Fibroblast of skin of abdomen (primary cell): Measurements from ENCODE around the gene TMOD3.
A peak's percentile ranks its signal among the peaks of the same experiment; 100 is the strongest.

ENCODE experiments used
- DNase-seq: peaks from one replicate; pipeline ENCODE4 v3.0.0-alpha.2; 2013

Gene TMOD3

GRCh38 chr15:51908316-51908715, 78.9 kb downstream of the TMOD3 start:
- no peak for DNase-seq

DNA sequence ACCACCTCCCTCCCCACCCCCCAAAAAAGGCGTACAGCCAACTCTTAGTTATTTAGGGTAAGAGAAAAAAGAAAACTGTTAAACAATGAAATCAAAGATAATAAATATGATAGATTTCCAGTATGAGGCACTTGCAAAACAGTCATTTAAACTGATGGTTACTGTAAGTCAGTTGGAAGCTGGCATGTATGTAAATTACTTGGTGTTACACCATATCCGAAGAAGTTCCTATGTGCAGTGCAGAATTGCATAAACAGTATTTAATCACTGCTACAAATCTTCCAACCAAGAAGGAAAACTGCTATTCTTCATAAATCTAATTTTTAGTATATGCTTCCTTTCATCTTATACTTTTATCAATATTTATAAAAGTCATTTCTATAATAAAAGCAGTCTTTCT, 80.1 kb downstream of the TMOD3 start:
- DNase-seq: no peak

DNA sequence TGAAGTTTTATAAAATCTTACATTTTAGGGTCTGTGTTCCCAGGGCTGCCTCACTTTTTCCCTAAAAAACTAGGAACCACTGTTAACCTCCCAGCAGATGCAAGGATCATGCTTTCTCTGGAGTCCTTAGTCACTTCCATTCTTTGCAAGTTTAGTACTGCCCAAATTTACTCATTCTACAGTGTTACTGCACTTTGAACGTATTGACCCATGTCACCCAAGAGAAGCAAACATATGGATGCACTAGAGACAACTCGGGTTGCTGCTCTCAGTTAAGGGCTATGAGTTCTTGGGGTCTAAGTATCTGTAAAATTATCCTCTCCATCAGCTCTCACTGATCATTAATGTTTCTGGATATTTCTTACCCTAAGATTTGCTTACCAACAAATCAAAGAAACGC, 83.1 kb downstream of the TMOD3 start:
- DNase-seq: no peak

GRCh38 chr15:51917493-51917892, 88.0 kb downstream of the TMOD3 start:
- no peak for DNase-seq

GRCh38 chr15:51924156-51925068, 95.0 kb downstream of the TMOD3 start:
- no peak for DNase-seq

- DNase-seq: no peak
Measured at GRCh38 chr15:51926809-51927208, 97.4 kb downstream of the TMOD3 start.

GRCh38 chr15:51931016-51931415, 101.6 kb downstream of the TMOD3 start:
- DNase-seq: no peak

GRCh38 chr15:51931638-51932037, 102.2 kb downstream of the TMOD3 start:
- DNase-seq: peak; percentile 4

DNA sequence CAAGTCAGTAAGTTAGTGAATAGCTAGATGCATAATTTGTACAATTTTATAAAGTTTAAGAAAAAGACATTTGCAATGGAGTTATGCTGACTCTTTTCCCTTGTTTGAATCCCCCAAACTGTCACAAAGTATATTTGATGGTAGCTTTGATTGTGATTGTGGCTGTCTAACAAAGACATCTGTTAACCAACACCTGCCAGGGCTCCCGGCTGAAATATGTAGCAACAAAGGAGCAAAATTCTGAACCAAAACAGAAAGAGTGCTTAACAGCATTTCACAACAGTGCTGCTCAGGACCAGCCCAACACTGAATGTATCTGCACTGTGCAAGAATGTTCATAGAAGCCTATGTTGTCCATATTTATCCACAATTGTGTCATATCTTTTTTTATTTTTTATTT, 102.7 kb downstream of the TMOD3 start:
- no peak for DNase-seq

- DNase-seq: no peak
Measured at GRCh38 chr15:51935466-51936104, 106.1 kb downstream of the TMOD3 start.

GRCh38 chr15:51936105-51936478, 106.6 kb downstream of the TMOD3 start:
- DNase-seq: no peak

DNA sequence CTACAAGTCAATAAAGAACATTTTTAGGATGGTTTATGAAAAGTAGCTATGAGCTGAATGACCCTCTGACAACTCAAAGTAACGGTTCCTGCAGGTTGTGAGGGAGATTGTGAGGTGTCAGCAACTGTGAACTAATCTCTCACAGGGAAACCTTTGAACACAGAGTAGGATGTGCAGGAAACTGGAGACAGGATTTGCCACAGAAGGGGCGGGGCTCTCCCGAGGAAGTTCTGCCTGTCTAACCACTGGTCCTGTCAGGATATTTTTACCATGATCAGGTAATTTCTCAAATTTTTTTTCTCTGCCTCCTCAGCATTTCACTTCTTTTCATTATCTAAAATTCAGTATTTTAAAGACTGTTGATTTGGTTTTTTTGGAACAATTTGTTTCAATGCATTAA, 108.8 kb downstream of the TMOD3 start:
- DNase-seq: no peak

DNA sequence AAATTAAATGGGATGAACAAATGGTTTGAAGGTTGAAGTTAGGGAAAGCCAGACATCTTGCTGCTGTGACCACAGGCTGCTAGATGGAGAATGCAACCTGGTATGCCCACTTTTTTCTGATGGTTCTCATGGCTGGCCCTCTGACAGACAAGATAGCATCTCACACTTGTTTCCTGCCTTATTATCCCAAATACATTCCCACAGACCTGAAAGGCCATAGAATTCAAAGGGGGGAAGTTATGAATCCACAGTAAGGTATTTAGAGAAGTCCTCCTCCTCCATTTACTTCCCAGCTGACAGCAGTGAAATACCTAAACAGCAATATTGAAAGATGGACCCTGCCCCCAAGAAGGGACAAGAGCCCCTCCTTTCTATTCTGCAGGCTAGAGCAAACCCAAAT, 109.8 kb downstream of the TMOD3 start:
- DNase-seq: no peak

DNA sequence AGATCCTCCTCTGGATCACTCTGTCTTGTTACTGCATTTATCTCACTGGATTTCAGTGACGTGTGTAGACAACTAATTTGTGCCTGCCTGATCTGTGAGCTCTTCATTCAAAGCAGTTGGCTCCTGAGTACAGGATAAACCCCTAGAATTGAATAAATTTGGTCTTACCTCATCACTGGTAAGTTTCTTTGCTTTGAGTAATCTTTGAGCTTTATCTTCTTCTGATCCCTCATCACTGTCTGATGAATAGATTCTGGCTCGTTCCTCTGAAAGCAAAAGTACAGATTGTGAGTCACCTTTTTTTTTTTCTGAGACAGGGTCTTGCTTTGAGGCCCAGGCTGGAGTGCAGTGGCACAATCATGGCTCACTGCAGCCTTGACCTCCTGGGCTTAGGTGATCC, 117.7 kb downstream of the TMOD3 start:
- no peak for DNase-seq

GRCh38 chr15:51952805-51953204, 123.4 kb downstream of the TMOD3 start:
- DNase-seq: no peak

- DNase-seq: no peak
Measured at GRCh38 chr15:51955504-51955903, 126.1 kb downstream of the TMOD3 start.
